Esophagus squamous epithelium (tissue), 5 donors: ENCODE measurements around the gene KIF6. TPM values are rescaled to one million over a fixed set of nuclear protein-coding genes. Genes with fewer than 3 reads are reported as not detected.
"Not testable (repeated sequence)": the region's sequence is repeated elsewhere in the genome, so short reads cannot be mapped to it uniquely, and the experiment has no call there.

Experiments
- DNase-seq: peaks from one replicate; lab custom pipeline; 2025; lab: John Stamatoyannopoulos, UW
- H3K27ac ChIP-seq, 4 donors: fragments of 200-600 bp; sonication (generic); one replicate each; pipeline ENCODE4 v1.5.1; 2016 to 2019; ENCODE audit warnings: mild to moderate bottlenecking in 1 of 4
- H3K27me3 ChIP-seq, 4 donors: fragments of 200-600 bp; sonication (generic); 1 replicate in 3 of 4; 2 replicates in 1 of 4; pipeline versions ENCODE4 v1.5.1 to v1.6.0; 2017 to 2021; ENCODE audit warnings: antibody characterized with exemption in 1 of 4
- H3K36me3 ChIP-seq, 3 donors: fragments of 200-600 bp; sonication (generic); one replicate each; pipeline ENCODE4 v1.5.1; 2016 to 2019
- H3K4me1 ChIP-seq, 3 donors: fragments of 200-600 bp; sonication (generic); one replicate each; pipeline ENCODE4 v1.5.1; 2017 to 2019
- H3K4me3 ChIP-seq, 4 donors: fragments of 200-600 bp; sonication (generic); 1 replicate in 3 of 4; 2 replicates in 1 of 4; pipeline ENCODE4 v1.5.1; 2016 to 2019; ENCODE audit warnings: mild to moderate bottlenecking in 2 of 4, moderate library complexity in 1 of 4
- H3K9me3 ChIP-seq, 3 donors: fragments of 200-600 bp; sonication (generic); one replicate each; pipeline ENCODE4 v1.5.1; 2016 to 2019
- POLR2A ChIP-seq, 4 donors: fragments of 450-650 bp; IDR thresholded peaks; one replicate each; pipeline ENCODE4 v1.6.1; 2017; ENCODE audit warnings: antibody characterized with exemption in 4 of 4, mild to moderate bottlenecking in 4 of 4, moderate library complexity in 3 of 4
- WGBS, 2 donors: methylation state at CpG; one replicate each; pipeline ENCODE4 v1.1.5; 2018; 5-methylcytosine and 5-hydroxymethylcytosine counted together
- intact Hi-C: fragments of 100-400 bp; cut with DNase I; formaldehyde crosslinking; loops from one replicate; pipeline ENCODE4 v1.15.0; 2022
- total RNA-seq, 4 donors: library from RNA; depleted of rRNA; stranded (reverse); fragments of >200 nt; gene quantifications; one replicate each; pipeline ENCODE4 v1.1.0, GENCODE V29; 2016
- TF ChIP-seq, protein P1 (sequence below), 6 experiments: fragments of 450-650 bp in 4 of 6; fragments of 200-600 bp in 2 of 6; sonication (generic) in 2 of 6; IDR thresholded peaks; one replicate each; pipeline ENCODE4 v1.5.1; 2016 to 2019; ENCODE audit warnings: antibody characterized with exemption in 6 of 6, mild to moderate bottlenecking in 4 of 6, moderate library complexity in 4 of 6
- donor health status: DM: yes; HTN: yes; CAD: no.

Gene KIF6
- total RNA-seq, 4 donors from 2014 or later: 0.19 TPM; not detected in 3

DNA sequence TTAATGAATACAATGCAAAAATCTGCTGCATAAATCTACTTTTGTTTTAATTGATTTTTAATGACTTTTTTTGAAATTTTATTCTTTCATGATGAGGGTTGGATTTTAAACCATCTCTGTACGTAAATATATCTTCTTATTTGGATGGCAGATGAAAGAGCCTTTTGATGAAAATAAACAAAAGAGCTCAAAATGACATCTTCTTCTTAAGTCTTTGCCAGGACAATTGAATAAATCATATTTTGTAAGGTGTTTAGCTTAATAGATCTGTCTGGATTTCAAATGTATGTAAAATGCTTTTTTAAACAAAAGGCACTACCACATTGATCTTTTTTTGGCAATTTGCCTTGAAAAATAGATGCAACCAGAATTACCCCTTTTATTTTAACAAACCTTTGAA lies 39.3 kb downstream of the KIF6 start:
- no peak overlapping the region for H3K4me3 ChIP-seq
- peaks cover 0 to 4% (median 0%) of the 10 kb centered on the region in 4 donors for H3K27me3 ChIP-seq
- 46 to 51% methylated on average over 1 of the region's 1 CpG for WGBS, 2 donors
- no peak overlapping the region for H3K27ac ChIP-seq
- intact Hi-C loops: no loop called here
- TF ChIP-seq, protein P1, sequence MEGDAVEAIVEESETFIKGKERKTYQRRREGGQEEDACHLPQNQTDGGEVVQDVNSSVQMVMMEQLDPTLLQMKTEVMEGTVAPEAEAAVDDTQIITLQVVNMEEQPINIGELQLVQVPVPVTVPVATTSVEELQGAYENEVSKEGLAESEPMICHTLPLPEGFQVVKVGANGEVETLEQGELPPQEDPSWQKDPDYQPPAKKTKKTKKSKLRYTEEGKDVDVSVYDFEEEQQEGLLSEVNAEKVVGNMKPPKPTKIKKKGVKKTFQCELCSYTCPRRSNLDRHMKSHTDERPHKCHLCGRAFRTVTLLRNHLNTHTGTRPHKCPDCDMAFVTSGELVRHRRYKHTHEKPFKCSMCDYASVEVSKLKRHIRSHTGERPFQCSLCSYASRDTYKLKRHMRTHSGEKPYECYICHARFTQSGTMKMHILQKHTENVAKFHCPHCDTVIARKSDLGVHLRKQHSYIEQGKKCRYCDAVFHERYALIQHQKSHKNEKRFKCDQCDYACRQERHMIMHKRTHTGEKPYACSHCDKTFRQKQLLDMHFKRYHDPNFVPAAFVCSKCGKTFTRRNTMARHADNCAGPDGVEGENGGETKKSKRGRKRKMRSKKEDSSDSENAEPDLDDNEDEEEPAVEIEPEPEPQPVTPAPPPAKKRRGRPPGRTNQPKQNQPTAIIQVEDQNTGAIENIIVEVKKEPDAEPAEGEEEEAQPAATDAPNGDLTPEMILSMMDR (IDR thresholded peaks at IDR 0.05): no peak
- no peak for TF ChIP-seq POLR2A (IDR thresholded peaks at IDR 0.05)
- H3K4me1 ChIP-seq: no peaks in the 10 kb centered on the region
- no peaks in the 10 kb centered on the region for H3K9me3 ChIP-seq
- no peaks in the 10 kb centered on the region for H3K36me3 ChIP-seq
- no peak for DNase-seq

GRCh38 chr6:39685489-39685826 lies 39.8 kb downstream of the KIF6 start:
- intact Hi-C loops: no loop called here
- Histone ChIP-seq H3K36me3 (no peaks in the 10 kb centered on the region), H3K9me3 (no peaks in the 10 kb centered on the region), H3K27me3 (peaks cover 0 to under 1% (median 0%) of the 10 kb centered on the region in 4 donors), H3K27ac (no peak overlapping the region), H3K4me3 (no peak overlapping the region), H3K4me1 (no peaks in the 10 kb centered on the region)
- WGBS, 2 donors: 63 to 71% methylated on average over 2 of the region's 2 CpGs
- DNase-seq: no peak
- TF ChIP-seq POLR2A (IDR thresholded peaks at IDR 0.05): no peak
- TF ChIP-seq, protein P1 (IDR thresholded peaks at IDR 0.05): no peak

- no peaks in the 10 kb centered on the region for H3K9me3 ChIP-seq
- H3K36me3 ChIP-seq: no peaks in the 10 kb centered on the region
- no peak for DNase-seq
- H3K27ac ChIP-seq: peak overlapping the region in 1 of 4 donors; percentile 40
- TF ChIP-seq, protein P1 (IDR thresholded peaks at IDR 0.05): no peak
- TF ChIP-seq POLR2A (IDR thresholded peaks at IDR 0.05): no peak
- H3K4me1 ChIP-seq: no peaks in the 10 kb centered on the region
- 50 to 60% methylated on average over 3 of the region's 3 CpGs for WGBS, 2 donors
- intact Hi-C loops: no loop called here
- no peak overlapping the region for H3K4me3 ChIP-seq
- no peaks in the 10 kb centered on the region for H3K27me3 ChIP-seq
Measured at GRCh38 chr6:39684790-39685488, 40.3 kb downstream of the KIF6 start.

- 10 to 28% methylated on average over 4 of the region's 4 CpGs for WGBS, 2 donors
- no peaks in the 10 kb centered on the region for H3K36me3 ChIP-seq
- H3K9me3 ChIP-seq: no peaks in the 10 kb centered on the region
- intact Hi-C loops: no loop called here
- TF ChIP-seq, protein P1 (IDR thresholded peaks at IDR 0.05): no peak
- TF ChIP-seq POLR2A (IDR thresholded peaks at IDR 0.05): no peak
- no peak for DNase-seq
- no peak overlapping the region for H3K4me3 ChIP-seq
- no peaks in the 10 kb centered on the region for H3K4me1 ChIP-seq
- no peak overlapping the region for H3K27ac ChIP-seq
- H3K27me3 ChIP-seq: no peaks in the 10 kb centered on the region
Measured at GRCh38 chr6:39681674-39682121, 43.5 kb downstream of the KIF6 start.

DNA sequence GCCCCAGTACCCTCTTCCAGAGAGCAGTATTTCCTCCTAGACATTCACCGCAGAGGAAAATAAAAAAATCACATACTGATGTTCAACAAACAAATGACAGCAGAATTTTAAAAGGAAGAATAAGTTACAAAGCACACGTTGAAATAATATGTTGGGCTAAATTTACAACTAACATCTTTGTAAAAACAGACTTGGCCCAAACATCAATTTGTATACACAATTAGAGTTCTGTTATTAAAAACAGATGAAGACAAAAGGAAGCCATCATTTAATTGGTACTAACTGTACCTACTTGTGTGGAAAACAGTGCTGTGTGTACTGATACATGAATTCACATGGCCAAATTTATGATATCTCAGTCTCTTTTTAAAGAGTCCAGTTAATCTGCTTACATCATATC lies 46.3 kb downstream of the KIF6 start:
- DNase-seq: no peak
- TF ChIP-seq, protein P1 (IDR thresholded peaks at IDR 0.05): no peak
- TF ChIP-seq POLR2A (IDR thresholded peaks at IDR 0.05): no peak
- no peaks in the 10 kb centered on the region for H3K4me1 ChIP-seq
- WGBS, 2 donors: 74 to 87% methylated on average over 2 of the region's 2 CpGs
- intact Hi-C loops: no loop called here
- no peak overlapping the region for H3K27ac ChIP-seq
- no peaks in the 10 kb centered on the region for H3K36me3 ChIP-seq
- H3K4me3 ChIP-seq: no peak overlapping the region
- H3K9me3 ChIP-seq: no peaks in the 10 kb centered on the region
- H3K27me3 ChIP-seq: no peaks in the 10 kb centered on the region

DNA sequence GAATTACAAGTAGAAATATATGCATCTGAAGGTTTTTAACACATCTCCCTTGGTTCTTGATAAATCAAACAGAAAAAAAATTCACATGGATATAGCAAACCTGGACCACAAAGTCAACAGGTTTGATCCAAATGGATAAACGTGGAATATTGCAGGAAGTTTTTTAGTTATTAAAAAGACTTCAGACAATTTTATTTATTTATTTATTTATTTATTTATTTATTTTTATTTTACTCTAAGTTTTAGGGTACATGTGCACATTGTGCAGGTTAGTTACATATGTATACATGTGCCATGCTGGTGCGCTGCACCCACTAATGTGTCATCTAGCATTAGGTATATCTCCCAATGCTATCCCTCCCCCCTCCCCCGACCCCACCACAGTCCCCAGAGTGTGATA lies 47.9 kb downstream of the KIF6 start:
- H3K9me3 ChIP-seq, H3K27ac ChIP-seq, H3K27me3 ChIP-seq, intact Hi-C loops, H3K36me3 ChIP-seq, H3K4me1 ChIP-seq, H3K4me3 ChIP-seq, DNase-seq: not testable (repeated sequence)
- 84 to 89% methylated on average over 2 of the region's 3 CpGs for WGBS, 2 donors
